GM13977 (cell line): Measurements from ENCODE around the gene DTL.

Source experiments
- DNase-seq: peaks from one replicate; pipeline ENCODE4 v3.0.0; 2012; ENCODE audit warnings: low spot score
- CTCF ChIP-seq: IDR thresholded peaks from 2 replicates; pipeline ENCODE4 v1.5.1; 2012; ENCODE audit warnings: mild to moderate bottlenecking, control low read depth; ENCODE audit not compliant: insufficient read depth; ENCODE audit errors: extremely low read depth, missing control alignments
- in situ Hi-C: fragments of 300-500 bp; cut with MboI; formaldehyde crosslinking; loops from one replicate; pipeline ENCODE4 v1.12.0; 2022; ENCODE audit warnings: low sequenced_read_pairs, low pct_unique_long_range_greater_than_20kb, mixed read lengths, inconsistent platforms; ENCODE audit not compliant: unreplicated experiment

Gene DTL

GRCh38 chr1:212152869-212153268 is 117.3 kb downstream of the DTL start:
- in situ Hi-C loops, result no loop called here
- DNase-seq, result no peak
- TF ChIP-seq CTCF, result no peak

DNA sequence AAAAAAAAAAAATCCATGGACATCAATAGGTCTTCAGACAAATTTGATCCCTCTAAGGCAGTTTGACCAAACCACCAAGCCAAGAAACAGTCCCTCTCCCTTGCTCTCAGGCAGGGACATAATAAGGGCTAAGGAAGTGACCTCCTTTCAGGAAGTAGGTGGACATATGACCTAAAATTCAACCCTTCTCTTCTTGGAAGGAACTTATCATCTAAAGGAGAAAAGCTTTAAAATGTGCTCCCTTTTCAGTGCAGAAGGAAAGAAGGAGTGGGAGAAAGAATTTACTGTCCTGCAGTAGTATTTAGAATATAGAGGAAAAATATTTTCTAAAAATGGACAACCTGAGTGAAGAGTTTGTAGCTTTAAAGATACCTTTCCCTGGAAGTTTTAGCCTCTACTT is 118.1 kb downstream of the DTL start:
- in situ Hi-C loops, result no loop called here
- TF ChIP-seq CTCF, result no peak
- DNase-seq, result no peak
